ENCODE results near the gene IKZF1. TPM values are rescaled to one million over a fixed set of nuclear protein-coding genes. Genes with fewer than 3 reads are reported as not detected.

IKZF1 gene
- polyA plus RNA-seq, 2 of the 4 experiments (the other 2 are of a cell fraction), result not detected

- no peak overlapping the region for H3K27ac ChIP-seq
- no peak overlapping the region for H3K4me3 ChIP-seq
- H3K9me3 ChIP-seq, result no peaks in the 10 kb centered on the region
- POLR2A ChIA-PET, result no interaction called here
- no peak overlapping the region for H3K4me2 ChIP-seq
- no peaks in the 10 kb centered on the region for H3K4me1 ChIP-seq
- CTCF ChIA-PET, result no interaction called here
- ATAC-seq, result no peak
- DNase-seq (ENCODE audit: low read depth in 1 of 2, low spot score in 1 of 2), result no peak
- TF ChIP-seq CHD4 (IDR thresholded peaks at IDR 0.05; ENCODE audit: borderline replicate concordance) (no peak), NPAS2 (CRISPR knock-in tag; IDR thresholded peaks at IDR 0.05; ENCODE audit: borderline replicate concordance) (no peak), PHF8 (IDR thresholded peaks at IDR 0.05; ENCODE audit: borderline replicate concordance, low read depth) (no peak), POLR2AphosphoS2 (conservative IDR thresholded peaks at IDR 0.05; ENCODE audit: low read length) (no peak), MAZ (IDR thresholded peaks at IDR 0.05; ENCODE audit: borderline replicate concordance, low read depth, low read length) (no peak), NR3C1 (IDR thresholded peaks at IDR 0.05) (no peak), MAFK (IDR thresholded peaks at IDR 0.05; ENCODE audit: partially characterized antibody) (no peak), BCL3 (IDR thresholded peaks at IDR 0.05) (no peak)
- TF ChIP-seq, protein P1, sequence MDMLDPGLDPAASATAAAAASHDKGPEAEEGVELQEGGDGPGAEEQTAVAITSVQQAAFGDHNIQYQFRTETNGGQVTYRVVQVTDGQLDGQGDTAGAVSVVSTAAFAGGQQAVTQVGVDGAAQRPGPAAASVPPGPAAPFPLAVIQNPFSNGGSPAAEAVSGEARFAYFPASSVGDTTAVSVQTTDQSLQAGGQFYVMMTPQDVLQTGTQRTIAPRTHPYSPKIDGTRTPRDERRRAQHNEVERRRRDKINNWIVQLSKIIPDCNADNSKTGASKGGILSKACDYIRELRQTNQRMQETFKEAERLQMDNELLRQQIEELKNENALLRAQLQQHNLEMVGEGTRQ (IDR thresholded peaks at IDR 0.05), result no peak
- TF ChIP-seq, protein P2, sequence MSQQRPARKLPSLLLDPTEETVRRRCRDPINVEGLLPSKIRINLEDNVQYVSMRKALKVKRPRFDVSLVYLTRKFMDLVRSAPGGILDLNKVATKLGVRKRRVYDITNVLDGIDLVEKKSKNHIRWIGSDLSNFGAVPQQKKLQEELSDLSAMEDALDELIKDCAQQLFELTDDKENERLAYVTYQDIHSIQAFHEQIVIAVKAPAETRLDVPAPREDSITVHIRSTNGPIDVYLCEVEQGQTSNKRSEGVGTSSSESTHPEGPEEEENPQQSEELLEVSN (IDR thresholded peaks at IDR 0.05; ENCODE audit: borderline replicate concordance, low read depth), result no peak
- TF ChIP-seq, protein P3, sequence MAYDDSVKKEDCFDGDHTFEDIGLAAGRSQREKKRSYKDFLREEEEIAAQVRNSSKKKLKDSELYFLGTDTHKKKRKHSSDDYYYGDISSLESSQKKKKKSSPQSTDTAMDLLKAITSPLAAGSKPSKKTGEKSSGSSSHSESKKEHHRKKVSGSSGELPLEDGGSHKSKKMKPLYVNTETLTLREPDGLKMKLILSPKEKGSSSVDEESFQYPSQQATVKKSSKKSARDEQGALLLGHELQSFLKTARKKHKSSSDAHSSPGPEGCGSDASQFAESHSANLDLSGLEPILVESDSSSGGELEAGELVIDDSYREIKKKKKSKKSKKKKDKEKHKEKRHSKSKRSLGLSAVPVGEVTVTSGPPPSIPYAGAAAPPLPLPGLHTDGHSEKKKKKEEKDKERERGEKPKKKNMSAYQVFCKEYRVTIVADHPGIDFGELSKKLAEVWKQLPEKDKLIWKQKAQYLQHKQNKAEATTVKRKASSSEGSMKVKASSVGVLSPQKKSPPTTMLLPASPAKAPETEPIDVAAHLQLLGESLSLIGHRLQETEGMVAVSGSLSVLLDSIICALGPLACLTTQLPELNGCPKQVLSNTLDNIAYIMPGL (CRISPR knock-in tag; IDR thresholded peaks at IDR 0.05; ENCODE audit: borderline replicate concordance), result no peak
- no peak for FAIRE-seq
- 0% methylated on average over 2 of the region's 2 CpGs for WGBS (ENCODE audit: missing lambda C conversion rate)
Observed at GRCh38 chr7:50267525-50268041, 36.9 kb upstream of the IKZF1 start.

GRCh38 chr7:50268223-50268622, 36.3 kb upstream of the IKZF1 start:
- Histone ChIP-seq H3K4me2 (no peak overlapping the region), H3K9me3 (no peaks in the 10 kb centered on the region), H3K4me3 (no peak overlapping the region)

GRCh38 chr7:50268990-50269389, 35.5 kb upstream of the IKZF1 start:
- no peak overlapping the region for H3K4me3 ChIP-seq
- no peaks in the 10 kb centered on the region for H3K9me3 ChIP-seq
- no peaks in the 10 kb centered on the region for H3K4me1 ChIP-seq
- DNase-seq (ENCODE audit: low read depth in 1 of 2, low spot score in 1 of 2) (no peak), FAIRE-seq (no peak), ATAC-seq (no peak)
- CTCF ChIA-PET, result no interaction called here
- H3K27ac ChIP-seq, result no peak overlapping the region
- H3K4me2 ChIP-seq, result no peak overlapping the region
- POLR2A ChIA-PET, result no interaction called here
- WGBS (ENCODE audit: missing lambda C conversion rate), result 54% methylated on average over 3 of the region's 3 CpGs
- TF ChIP-seq ESRRA (IDR thresholded peaks at IDR 0.05; ENCODE audit: borderline replicate concordance, low read length) (no peak), BCL3 (IDR thresholded peaks at IDR 0.05) (no peak), RCOR1 (IDR thresholded peaks at IDR 0.05; ENCODE audit: low read depth, low read length) (no peak), ZSCAN20 (CRISPR knock-in tag; IDR thresholded peaks at IDR 0.05) (no peak), GATA3 (IDR thresholded peaks at IDR 0.05; ENCODE audit: borderline replicate concordance) (no peak), HEYL (CRISPR knock-in tag; IDR thresholded peaks at IDR 0.05) (no peak), POLR2AphosphoS2 (conservative IDR thresholded peaks at IDR 0.05; ENCODE audit: low read length) (no peak), ZNF302 (CRISPR knock-in tag; IDR thresholded peaks at IDR 0.05) (no peak)
- TF ChIP-seq, protein P4, sequence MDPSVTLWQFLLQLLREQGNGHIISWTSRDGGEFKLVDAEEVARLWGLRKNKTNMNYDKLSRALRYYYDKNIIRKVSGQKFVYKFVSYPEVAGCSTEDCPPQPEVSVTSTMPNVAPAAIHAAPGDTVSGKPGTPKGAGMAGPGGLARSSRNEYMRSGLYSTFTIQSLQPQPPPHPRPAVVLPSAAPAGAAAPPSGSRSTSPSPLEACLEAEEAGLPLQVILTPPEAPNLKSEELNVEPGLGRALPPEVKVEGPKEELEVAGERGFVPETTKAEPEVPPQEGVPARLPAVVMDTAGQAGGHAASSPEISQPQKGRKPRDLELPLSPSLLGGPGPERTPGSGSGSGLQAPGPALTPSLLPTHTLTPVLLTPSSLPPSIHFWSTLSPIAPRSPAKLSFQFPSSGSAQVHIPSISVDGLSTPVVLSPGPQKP (IDR thresholded peaks at IDR 0.05; ENCODE audit: low read depth, low read length), result no peak

More at GRCh38 chr7:50268223-50268622, 36.3 kb upstream of the IKZF1 start:
- ChIA-PET POLR2A (no interaction called here), CTCF (no interaction called here)
- H3K27ac ChIP-seq, result no peak overlapping the region
- no peaks in the 10 kb centered on the region for H3K4me1 ChIP-seq
- FAIRE-seq (no peak), DNase-seq (ENCODE audit: low read depth in 1 of 2, low spot score in 1 of 2) (no peak), ATAC-seq (no peak)
- TF ChIP-seq SREBF2 (IDR thresholded peaks at IDR 0.05) (no peak), JUNB (IDR thresholded peaks at IDR 0.05) (no peak), FOSB (CRISPR knock-in tag; IDR thresholded peaks at IDR 0.05) (no peak), ZSCAN20 (CRISPR knock-in tag; IDR thresholded peaks at IDR 0.05) (no peak)
- TF ChIP-seq, protein P3 (CRISPR knock-in tag; IDR thresholded peaks at IDR 0.05; ENCODE audit: borderline replicate concordance), result no peak
- 11% methylated on average over 4 of the region's 4 CpGs for WGBS (ENCODE audit: missing lambda C conversion rate)
